ENCODE data around the gene MPDZ.

DNA sequence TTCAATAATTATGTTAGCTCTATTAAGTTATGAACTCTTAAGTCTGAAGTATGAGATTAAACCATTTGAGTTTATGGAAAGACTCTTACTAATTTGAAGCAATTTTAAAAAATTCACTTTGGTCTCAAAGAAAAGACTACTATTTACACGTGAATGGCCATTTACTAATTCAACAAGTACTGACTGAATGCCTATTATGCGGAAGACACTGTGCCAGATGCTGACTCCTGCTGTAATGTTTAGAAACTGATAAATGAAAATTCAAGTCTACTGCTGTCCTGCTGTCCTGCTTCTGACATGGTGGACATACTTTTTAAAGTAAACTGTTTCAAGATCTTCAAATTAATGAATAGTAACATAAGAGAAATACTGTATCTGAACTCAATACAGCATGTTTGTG, 116.2 kb downstream of the MPDZ start:
- TF ChIP-seq EZH2 (IDR thresholded peaks at IDR 0.05; ENCODE audit: insufficient read depth, low read length): no peak
- TF ChIP-seq, protein P1, sequence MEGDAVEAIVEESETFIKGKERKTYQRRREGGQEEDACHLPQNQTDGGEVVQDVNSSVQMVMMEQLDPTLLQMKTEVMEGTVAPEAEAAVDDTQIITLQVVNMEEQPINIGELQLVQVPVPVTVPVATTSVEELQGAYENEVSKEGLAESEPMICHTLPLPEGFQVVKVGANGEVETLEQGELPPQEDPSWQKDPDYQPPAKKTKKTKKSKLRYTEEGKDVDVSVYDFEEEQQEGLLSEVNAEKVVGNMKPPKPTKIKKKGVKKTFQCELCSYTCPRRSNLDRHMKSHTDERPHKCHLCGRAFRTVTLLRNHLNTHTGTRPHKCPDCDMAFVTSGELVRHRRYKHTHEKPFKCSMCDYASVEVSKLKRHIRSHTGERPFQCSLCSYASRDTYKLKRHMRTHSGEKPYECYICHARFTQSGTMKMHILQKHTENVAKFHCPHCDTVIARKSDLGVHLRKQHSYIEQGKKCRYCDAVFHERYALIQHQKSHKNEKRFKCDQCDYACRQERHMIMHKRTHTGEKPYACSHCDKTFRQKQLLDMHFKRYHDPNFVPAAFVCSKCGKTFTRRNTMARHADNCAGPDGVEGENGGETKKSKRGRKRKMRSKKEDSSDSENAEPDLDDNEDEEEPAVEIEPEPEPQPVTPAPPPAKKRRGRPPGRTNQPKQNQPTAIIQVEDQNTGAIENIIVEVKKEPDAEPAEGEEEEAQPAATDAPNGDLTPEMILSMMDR (IDR thresholded peaks at IDR 0.05; ENCODE audit: insufficient read depth, low read depth, low read length): no peak

Measured in astrocyte (in vitro differentiated cells and primary cell).